Dermis blood vessel endothelial cell (primary cell): ENCODE measurements around the gene PLXDC2. TPM values are rescaled to one million over a fixed set of nuclear protein-coding genes. Genes with fewer than 3 reads are reported as not detected.

Experiments used
- DNase-seq: peaks from one replicate; pipeline ENCODE4 v3.0.0; 2010
- total RNA-seq: library from RNA; depleted of rRNA; stranded (reverse); fragments of >200 nt; gene quantifications from 2 replicates; pipeline ENCODE4 v1.2.3, GENCODE V29; 2014

Gene PLXDC2
- total RNA-seq, 1 donor from 2014 or later, result 2.7 TPM

GRCh38 chr10:19862811-19863515 is 46.7 kb downstream of the PLXDC2 start:
- no peak for DNase-seq

DNA sequence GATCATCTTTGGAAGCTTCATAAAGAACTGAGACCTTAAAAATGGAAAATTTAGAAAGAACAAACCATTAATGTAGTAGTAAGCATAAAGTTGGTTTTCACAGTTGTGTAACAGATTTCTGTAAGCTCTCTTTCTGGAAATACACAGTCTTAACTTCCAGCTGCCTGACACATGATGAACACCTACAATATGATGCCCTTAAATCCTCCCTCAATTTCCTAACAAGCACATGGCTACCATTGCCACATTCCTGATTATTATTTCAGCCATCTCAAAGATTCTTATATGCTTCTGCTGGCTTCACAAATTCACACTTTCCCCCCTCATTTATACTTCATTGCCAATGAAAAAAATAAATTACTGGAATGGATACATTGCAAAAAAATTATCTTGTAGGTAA is 49.4 kb downstream of the PLXDC2 start:
- DNase-seq, result no peak

GRCh38 chr10:19869370-19869769 is 53.1 kb downstream of the PLXDC2 start:
- no peak for DNase-seq

- DNase-seq, result no peak
Observed at GRCh38 chr10:19872504-19873271, 56.5 kb downstream of the PLXDC2 start.

DNA sequence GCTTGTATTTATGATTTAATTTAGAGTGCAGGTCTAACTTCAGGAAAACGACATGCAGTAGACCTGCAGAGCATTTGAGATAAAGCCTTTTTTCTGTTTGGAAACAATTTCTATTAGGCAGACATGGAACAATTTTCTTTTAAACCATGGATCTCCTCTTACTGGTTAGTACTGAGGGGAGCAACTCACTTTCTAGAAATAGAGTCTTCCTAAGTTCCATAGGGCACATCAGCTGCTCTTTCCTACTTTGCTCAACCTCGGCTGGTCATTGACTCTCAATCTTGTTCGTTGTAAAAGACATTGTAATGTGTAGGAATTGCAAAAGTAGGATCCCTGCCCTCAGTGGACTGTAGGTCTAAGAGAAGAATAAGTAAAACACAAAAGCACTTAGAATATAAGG is 58.0 kb downstream of the PLXDC2 start:
- DNase-seq, result no peak

GRCh38 chr10:19874791-19875190 is 58.6 kb downstream of the PLXDC2 start:
- DNase-seq, result no peak

- no peak for DNase-seq
Observed at GRCh38 chr10:19876570-19876969, 60.3 kb downstream of the PLXDC2 start.

- no peak for DNase-seq
Observed at GRCh38 chr10:19877466-19878255, 61.4 kb downstream of the PLXDC2 start.

- no peak for DNase-seq
Observed at GRCh38 chr10:19882621-19883020, 66.4 kb downstream of the PLXDC2 start.

DNA sequence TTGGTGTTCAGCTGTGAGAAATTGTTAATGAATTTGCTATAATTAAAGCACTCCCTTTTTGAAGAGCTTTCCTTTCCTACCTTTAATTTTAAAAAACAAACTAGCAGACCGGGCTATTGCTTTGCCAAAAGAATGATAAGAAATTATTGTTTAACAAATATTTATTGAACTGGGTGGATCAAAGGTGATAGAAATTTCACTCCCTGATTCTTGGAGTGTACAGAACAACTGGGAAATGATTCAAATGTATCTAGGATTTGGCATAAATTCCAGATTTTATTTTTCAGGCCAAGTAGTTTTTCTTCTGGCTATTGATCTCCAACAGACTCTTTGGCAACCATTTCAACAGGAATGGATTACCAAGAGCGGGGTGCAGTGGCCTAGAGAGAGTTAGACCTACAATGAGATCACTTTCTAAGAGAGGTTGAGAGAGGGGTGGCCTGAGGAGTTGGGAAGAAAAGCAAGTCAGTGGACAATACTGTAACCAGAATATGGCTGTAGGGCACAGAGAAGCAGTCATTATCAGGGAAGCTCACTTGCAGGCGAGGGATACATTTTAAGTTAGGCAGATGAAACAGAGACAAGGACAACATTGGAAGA is 71.9 kb downstream of the PLXDC2 start:
- no peak for DNase-seq

- DNase-seq, result no peak
Observed at GRCh38 chr10:19889256-19889655, 73.0 kb downstream of the PLXDC2 start.

DNA sequence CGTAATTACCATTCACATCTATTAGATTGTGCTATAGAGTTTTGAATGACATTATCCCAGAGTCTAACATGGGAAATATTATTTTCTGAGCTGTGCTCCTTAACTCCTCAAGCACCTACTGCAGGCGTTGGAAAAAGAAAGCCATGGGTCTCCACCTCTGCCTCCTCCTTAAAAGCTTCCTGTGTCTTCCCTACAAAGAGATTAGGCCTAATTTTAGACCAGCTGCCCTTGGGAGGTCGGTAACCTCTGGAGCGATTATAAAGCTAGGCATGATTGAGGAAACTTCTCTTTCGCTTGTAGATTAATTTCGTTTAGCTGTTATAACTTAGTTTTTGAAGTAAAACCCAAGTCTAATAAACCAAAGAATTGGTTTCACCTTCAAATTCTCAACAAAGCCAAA is 75.2 kb downstream of the PLXDC2 start:
- no peak for DNase-seq

DNA sequence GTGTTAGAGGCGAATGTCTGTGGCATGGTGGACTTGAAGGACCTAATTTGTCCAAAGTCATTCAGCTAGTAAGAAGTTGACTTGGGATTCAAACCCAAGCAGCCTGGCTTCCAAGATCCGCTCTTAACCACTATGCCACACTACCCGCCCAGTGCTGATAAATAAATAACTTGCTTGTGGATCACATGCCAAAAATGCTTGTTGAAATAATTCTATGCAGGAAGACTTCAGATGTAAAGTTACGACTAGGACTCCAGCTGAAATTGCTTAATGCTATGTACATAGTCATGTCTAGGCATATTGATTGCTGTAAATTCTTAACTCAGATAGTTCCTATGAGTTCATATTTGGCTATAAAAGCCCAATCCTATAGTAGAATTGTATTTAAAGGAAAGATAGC is 76.0 kb downstream of the PLXDC2 start:
- DNase-seq, result no peak

DNA sequence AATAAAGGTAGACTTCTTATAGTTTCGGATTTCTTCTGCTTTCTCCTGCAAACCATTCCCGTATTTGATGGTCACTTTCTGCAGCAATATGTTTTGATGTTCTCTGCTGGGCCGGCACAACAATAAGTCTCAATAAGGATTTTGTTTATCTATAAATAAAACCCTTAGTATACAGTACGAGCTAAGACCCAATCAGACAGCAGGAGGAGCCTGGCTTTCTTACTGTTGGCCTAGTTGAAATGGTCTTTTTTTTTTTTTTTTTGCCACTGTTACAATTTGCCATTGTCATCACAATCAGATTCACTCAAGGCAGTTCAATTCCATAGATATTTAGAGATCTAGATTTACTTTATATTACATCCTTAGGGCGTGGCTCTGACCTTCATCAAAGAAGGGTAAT is 76.4 kb downstream of the PLXDC2 start:
- no peak for DNase-seq

DNA sequence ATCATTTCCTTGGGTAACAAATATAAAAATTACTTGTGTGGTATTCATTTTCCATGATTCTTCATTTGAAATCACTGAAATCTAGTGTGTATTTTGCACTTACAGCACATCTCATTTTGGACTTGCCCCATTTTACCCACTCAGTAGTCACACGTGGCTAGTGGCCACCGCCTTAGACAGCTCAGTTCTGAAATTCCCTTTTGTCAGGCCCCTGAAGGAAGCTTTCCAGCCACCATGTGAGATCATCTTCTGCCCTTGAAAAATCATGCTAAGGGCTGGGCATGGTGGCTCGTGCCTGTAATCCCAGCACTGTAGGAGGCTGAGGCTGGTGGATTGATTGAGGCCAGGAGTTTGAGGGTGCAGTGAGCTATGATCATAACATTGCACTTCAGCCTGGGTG is 79.3 kb downstream of the PLXDC2 start:
- DNase-seq, result no peak

GRCh38 chr10:19902456-19902855 is 86.2 kb downstream of the PLXDC2 start:
- no peak for DNase-seq

- no peak for DNase-seq
Observed at GRCh38 chr10:19904202-19904661, 88.0 kb downstream of the PLXDC2 start.

DNA sequence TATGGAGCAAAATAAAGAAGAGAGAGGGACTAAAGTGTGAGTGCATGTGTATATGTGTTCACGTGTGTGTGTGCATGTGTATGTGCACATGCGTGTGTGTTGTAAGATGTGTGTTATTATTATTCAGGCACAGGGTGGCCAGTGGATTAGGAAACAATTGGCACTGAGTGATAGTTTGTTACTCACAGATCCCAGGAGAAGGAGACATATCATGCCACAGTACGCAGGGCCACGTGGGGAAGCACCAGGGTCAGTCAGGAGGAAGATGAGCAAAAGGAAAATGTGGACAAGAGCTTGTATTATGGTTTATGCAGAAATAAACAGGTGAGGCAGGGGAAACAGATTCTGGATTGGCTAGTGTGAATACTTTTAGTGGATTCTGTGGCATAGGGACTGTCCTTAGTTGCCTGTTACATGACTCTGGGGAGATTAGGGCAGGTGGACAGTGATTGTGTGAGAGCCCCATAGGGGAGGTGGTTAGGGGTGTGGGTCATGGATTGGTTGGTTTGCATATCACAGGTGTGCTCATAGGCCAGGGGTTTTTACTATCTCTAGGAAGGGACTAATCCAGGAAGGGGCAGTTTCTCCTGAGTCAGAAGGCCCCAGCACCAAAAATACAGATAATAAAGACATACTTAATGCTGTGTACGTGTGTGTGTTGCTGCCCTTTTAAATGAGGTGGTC is 90.0 kb downstream of the PLXDC2 start:
- no peak for DNase-seq

GRCh38 chr10:19908991-19909696 is 92.9 kb downstream of the PLXDC2 start:
- DNase-seq, result no peak

DNA sequence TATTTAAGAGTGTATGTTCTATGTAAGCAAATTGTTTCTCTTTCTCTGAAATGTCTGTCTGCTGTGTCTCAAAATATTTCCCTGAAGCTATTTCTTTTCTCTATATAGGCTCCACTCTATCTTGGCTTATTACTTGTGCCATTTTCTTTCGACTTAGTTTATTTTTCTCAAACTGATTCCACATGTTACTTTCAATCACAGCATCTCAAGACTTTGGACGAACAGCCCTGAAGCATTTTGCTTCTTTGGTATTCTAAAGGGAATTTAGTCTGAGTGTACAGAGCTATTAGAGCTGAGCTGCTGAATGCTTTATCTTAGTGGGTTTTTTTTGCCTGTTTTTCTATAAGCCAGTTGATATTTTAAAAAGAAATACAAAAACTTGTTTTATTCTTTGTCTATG is 95.7 kb downstream of the PLXDC2 start:
- DNase-seq, result no peak

DNA sequence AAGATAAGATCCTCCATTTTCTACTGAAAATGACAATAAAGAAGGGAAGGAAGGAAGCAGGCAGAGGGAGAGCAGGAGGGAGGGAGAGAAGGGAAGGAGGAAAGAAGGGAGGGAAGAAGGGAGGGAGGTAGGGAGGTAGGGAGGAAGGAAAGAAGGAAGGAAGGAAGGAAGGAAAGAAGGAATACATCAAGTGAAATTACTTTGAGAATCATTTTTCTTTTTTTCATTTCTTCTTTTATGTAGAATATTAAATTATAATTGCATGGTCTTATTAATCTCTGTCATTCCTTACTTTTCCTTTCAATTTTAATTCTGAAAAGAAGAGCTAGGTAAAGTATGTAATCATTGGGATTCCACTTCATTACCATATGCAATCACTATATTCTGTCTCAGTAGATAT is 97.8 kb downstream of the PLXDC2 start:
- no peak for DNase-seq

GRCh38 chr10:19915125-19915524 is 98.9 kb downstream of the PLXDC2 start:
- no peak for DNase-seq
